ENCODE data around the gene EPB41L1.

- TF ChIP-seq, protein P1, sequence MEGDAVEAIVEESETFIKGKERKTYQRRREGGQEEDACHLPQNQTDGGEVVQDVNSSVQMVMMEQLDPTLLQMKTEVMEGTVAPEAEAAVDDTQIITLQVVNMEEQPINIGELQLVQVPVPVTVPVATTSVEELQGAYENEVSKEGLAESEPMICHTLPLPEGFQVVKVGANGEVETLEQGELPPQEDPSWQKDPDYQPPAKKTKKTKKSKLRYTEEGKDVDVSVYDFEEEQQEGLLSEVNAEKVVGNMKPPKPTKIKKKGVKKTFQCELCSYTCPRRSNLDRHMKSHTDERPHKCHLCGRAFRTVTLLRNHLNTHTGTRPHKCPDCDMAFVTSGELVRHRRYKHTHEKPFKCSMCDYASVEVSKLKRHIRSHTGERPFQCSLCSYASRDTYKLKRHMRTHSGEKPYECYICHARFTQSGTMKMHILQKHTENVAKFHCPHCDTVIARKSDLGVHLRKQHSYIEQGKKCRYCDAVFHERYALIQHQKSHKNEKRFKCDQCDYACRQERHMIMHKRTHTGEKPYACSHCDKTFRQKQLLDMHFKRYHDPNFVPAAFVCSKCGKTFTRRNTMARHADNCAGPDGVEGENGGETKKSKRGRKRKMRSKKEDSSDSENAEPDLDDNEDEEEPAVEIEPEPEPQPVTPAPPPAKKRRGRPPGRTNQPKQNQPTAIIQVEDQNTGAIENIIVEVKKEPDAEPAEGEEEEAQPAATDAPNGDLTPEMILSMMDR (IDR thresholded peaks at IDR 0.05 in 2 of 3, conservative IDR thresholded peaks at IDR 0.05 in 1 of 3; ENCODE audit: borderline replicate concordance in 1 of 3, insufficient read depth in 1 of 3, low read depth in 2 of 3, low read length in 2 of 3) = no peak
- TF ChIP-seq POLR2A (IDR thresholded peaks at IDR 0.05; ENCODE audit: borderline replicate concordance, extremely low read depth, insufficient read depth, insufficient read length) = no peak
- no peak for TF ChIP-seq EZH2phosphoT487 (IDR thresholded peaks at IDR 0.05; ENCODE audit: borderline replicate concordance)
- TF ChIP-seq REST (IDR thresholded peaks at IDR 0.05; ENCODE audit: low read depth) = no peak
- no peak for TF ChIP-seq JUND (IDR thresholded peaks at IDR 0.05)
- no peak for TF ChIP-seq ELF1 (IDR thresholded peaks at IDR 0.05; ENCODE audit: borderline replicate concordance, low read depth)
- no peak for TF ChIP-seq EZH2 (IDR thresholded peaks at IDR 0.05)
- TF ChIP-seq, protein P2, sequence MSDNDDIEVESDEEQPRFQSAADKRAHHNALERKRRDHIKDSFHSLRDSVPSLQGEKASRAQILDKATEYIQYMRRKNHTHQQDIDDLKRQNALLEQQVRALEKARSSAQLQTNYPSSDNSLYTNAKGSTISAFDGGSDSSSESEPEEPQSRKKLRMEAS (IDR thresholded peaks at IDR 0.05) = no peak
These were observed 42.7 kb downstream of the EPB41L1 start for GRCh38 chr20:36197271-36197670.
